SK-N-SH (cell line): ENCODE measurements around the gene NFASC. TPM values are rescaled to one million over a fixed set of nuclear protein-coding genes. Genes with fewer than 3 reads are reported as not detected.

Source experiments
- CTCF ChIA-PET: fragments of 300-600, 350-600 bp; formaldehyde crosslinking; extraction: SDS; loops from one replicate; lab custom pipeline; 2021; lab: Yijun Ruan, JAX
- POLR2A ChIA-PET: fragments of 350-600 bp; sonication (Branson Sonifier 250); formaldehyde crosslinking; extraction: SDS; loops from one replicate; lab custom pipeline; 2020; ENCODE audit warnings: antibody characterized with exemption, inconsistent platforms; lab: Yijun Ruan, JAX
- DNase-seq: peaks from one replicate; pipeline ENCODE4 v3.0.0; 2012
- H2AFZ ChIP-seq: fragments of 200-600 bp; sonication (generic); 2 replicates; pipeline ENCODE4 v1.8.1; 2016; ENCODE audit warnings: antibody characterized with exemption, mild to moderate bottlenecking, low read depth
- H3F3A ChIP-seq: fragments of 200-600 bp; sonication (generic); replicated peaks from 2 replicates; pipeline ENCODE3; 2016; ENCODE audit warnings: antibody characterized with exemption, mild to moderate bottlenecking; ENCODE audit not compliant: insufficient read depth
- H3K27ac ChIP-seq, 2 experiments: fragments of 200-500 bp in 1 of 2; fragments of 200-600 bp in 1 of 2; sonication (Bioruptor generic) in 1 of 2; sonication (generic), shearing (Covaris generic) in 1 of 2; 2 replicates each; pipeline versions ENCODE4 v1.5.1 to v1.6.1; 2014 to 2016; ENCODE audit warnings: low read depth in 2 of 2, inconsistent platforms in 1 of 2, low read length in 1 of 2, mild to moderate bottlenecking in 1 of 2, mixed read lengths in 1 of 2
- H3K27me3 ChIP-seq: fragments of 200-600 bp; sonication (generic), shearing (Covaris generic); 2 replicates; pipeline ENCODE4 v1.6.1; 2016; ENCODE audit warnings: mixed run types; ENCODE audit not compliant: insufficient read depth
- H3K36me3 ChIP-seq, 2 experiments: fragments of 200-500 bp in 1 of 2; fragments of 200-600 bp in 1 of 2; sonication (Bioruptor generic) in 1 of 2; sonication (generic) in 1 of 2; replicated peaks in 1 of 2; 2 replicates each; pipeline versions ENCODE3 to v1.5.1; 2014 to 2016; ENCODE audit warnings: low read length in 1 of 2, mild to moderate bottlenecking in 1 of 2; ENCODE audit not compliant: insufficient read depth in 2 of 2, control insufficient read depth in 1 of 2
- H3K4me1 ChIP-seq, 2 experiments: fragments of 200-500 bp in 1 of 2; fragments of 200-600 bp in 1 of 2; sonication (Bioruptor generic) in 1 of 2; sonication (generic), shearing (Covaris generic) in 1 of 2; 2 replicates each; pipeline versions ENCODE4 v1.5.1 to v1.6.1; 2014 to 2016; ENCODE audit warnings: low read depth in 1 of 2, low read length in 1 of 2, mixed run types in 1 of 2; ENCODE audit not compliant: insufficient read depth in 2 of 2, control insufficient read depth in 1 of 2
- H3K4me2 ChIP-seq: fragments of 200-600 bp; sonication (generic), shearing (Covaris generic); 2 replicates; pipeline ENCODE4 v1.6.1; 2017; ENCODE audit warnings: mixed run types
- H3K4me3 ChIP-seq, 2 experiments: fragments of 200-500 bp in 1 of 2; fragments of 200-600 bp in 1 of 2; sonication (Bioruptor generic) in 1 of 2; sonication (generic), shearing (Covaris generic) in 1 of 2; 2 replicates each; pipeline versions ENCODE4 v1.5.1 to v1.8.1; 2014 to 2016; ENCODE audit warnings: low read depth in 2 of 2, inconsistent platforms in 1 of 2, low read length in 1 of 2, mild to moderate bottlenecking in 1 of 2, mixed read lengths in 1 of 2, moderate library complexity in 1 of 2
- H3K79me2 ChIP-seq: fragments of 200-600 bp; sonication (generic); 2 replicates; pipeline ENCODE4 v1.8.1; 2017; ENCODE audit warnings: mild to moderate bottlenecking; ENCODE audit not compliant: insufficient read depth
- H3K9ac ChIP-seq: fragments of 200-600 bp; sonication (generic); 2 replicates; pipeline ENCODE4 v1.6.1; 2017; ENCODE audit warnings: mixed run types
- H3K9me2 ChIP-seq: fragments of 200-600 bp; sonication (generic); 2 replicates; pipeline ENCODE4 v1.6.1; 2017; ENCODE audit warnings: mixed run types
- H3K9me3 ChIP-seq: fragments of 200-600 bp; sonication (generic); 2 replicates; pipeline ENCODE4 v1.6.1; 2017; ENCODE audit warnings: mixed run types, mild to moderate bottlenecking, moderate library complexity
- H4K20me1 ChIP-seq: fragments of 200-600 bp; sonication (generic); 2 replicates; pipeline ENCODE4 v1.6.1; 2017; ENCODE audit warnings: mild to moderate bottlenecking, mixed run types; ENCODE audit not compliant: insufficient read depth
- RAD21 ChIP-seq: IDR thresholded peaks from 2 replicates; pipeline ENCODE4 v1.6.1; 2012; ENCODE audit warnings: mild to moderate bottlenecking, low read length
- TCF12 ChIP-seq: IDR thresholded peaks from 2 replicates; pipeline ENCODE4 v1.4.0; 2012
- WGBS: methylation state at CpG from one replicate; pipeline ENCODE4 v1.1.6; 2017; ENCODE audit warnings: low lambda C conversion rate; 5-methylcytosine and 5-hydroxymethylcytosine counted together
- polyA plus RNA-seq, 3 experiments: library from polyadenylated mRNA; depleted of rRNA; stranded (reverse); fragments of >200 nt; gene quantifications; 2 replicates each; pipeline ENCODE4 v1.2.3, GENCODE V29; 2012
- TF ChIP-seq, protein P1 (sequence below): IDR thresholded peaks from 2 replicates; pipeline ENCODE4 v1.4.0; 2012; ENCODE audit warnings: low read depth, borderline replicate concordance
- TF ChIP-seq, protein P2 (sequence below): fragments of 150-350 bp; IDR thresholded peaks from 2 replicates; pipeline ENCODE4 v1.6.1; 2017; ENCODE audit warnings: antibody characterized with exemption, low read length, low read depth, borderline replicate concordance

The NFASC gene
- polyA plus RNA-seq, 1 of the 3 experiments (the other 2 are of a cell fraction): 6.0 TPM

DNA sequence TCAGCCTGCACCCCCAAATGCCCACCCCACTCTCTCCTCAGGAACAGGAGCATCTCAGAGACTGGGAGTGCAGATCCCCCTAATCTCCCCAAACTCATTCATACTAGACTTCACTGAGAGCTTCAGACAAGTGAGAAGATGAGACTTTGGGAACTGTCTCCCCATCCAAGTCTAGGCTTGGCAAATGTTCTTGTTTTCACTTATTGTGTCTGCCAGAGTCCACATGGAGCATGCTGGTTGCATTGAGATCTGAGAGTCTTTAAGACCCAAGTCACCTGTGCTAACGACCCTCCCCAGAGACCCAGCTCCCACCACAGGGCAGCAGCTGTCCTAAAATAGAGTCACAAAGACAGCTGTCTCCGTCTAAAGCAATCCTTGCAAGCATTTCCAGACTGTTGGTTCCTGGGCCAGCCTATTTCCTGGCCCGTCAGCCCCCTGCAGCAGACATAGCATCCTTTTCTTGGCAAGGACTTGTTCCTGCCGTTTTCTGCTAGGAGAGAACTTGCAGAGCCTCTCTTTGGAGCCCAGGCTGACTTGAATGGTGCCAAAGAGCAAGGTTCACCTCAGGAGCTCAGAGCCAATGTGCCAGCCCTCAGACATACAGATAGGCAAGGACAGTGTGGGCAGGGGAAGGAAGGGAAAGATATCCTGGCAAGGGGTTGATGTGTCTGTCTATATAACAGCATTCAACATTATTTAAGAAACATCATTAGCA lies 170.5 kb downstream of the NFASC start:
- ChIA-PET POLR2A (interaction anchor here (1.6 kb wide), 1 partner anchor 11 kb away, joined by 3 read pairs; no protein-coding TSS in a partner anchor), CTCF (interaction anchor here (1.2 to 10.4 kb wide), 4 partner anchors 16 to 66 kb away, joined by 3 to 92 read pairs (median 10); no protein-coding TSS in a partner anchor)
- Histone ChIP-seq H4K20me1 (no peaks in the 10 kb centered on the region), H3K4me3 (no peak overlapping the region), H3K4me1 (peaks cover 0 to 7% of the 10 kb centered on the region in 2 experiments; a peak in 1 of 4 replicates), H3K79me2 (no peaks in the 10 kb centered on the region), H3K27me3 (peaks cover 48% of the 10 kb centered on the region), H3F3A (no peaks in the 10 kb centered on the region), H3K4me2 (no peak overlapping the region), H3K27ac (no peak overlapping the region), H3K9me2 (no peaks in the 10 kb centered on the region), H2AFZ (no peak overlapping the region), H3K9ac (no peak overlapping the region), H3K36me3 (no peaks in the 10 kb centered on the region), H3K9me3 (no peaks in the 10 kb centered on the region)
- no peak for DNase-seq
- WGBS: 28% methylated on average over 4 of the region's 4 CpGs
- no peak for TF ChIP-seq RAD21
- TF ChIP-seq TCF12: no peak

DNA sequence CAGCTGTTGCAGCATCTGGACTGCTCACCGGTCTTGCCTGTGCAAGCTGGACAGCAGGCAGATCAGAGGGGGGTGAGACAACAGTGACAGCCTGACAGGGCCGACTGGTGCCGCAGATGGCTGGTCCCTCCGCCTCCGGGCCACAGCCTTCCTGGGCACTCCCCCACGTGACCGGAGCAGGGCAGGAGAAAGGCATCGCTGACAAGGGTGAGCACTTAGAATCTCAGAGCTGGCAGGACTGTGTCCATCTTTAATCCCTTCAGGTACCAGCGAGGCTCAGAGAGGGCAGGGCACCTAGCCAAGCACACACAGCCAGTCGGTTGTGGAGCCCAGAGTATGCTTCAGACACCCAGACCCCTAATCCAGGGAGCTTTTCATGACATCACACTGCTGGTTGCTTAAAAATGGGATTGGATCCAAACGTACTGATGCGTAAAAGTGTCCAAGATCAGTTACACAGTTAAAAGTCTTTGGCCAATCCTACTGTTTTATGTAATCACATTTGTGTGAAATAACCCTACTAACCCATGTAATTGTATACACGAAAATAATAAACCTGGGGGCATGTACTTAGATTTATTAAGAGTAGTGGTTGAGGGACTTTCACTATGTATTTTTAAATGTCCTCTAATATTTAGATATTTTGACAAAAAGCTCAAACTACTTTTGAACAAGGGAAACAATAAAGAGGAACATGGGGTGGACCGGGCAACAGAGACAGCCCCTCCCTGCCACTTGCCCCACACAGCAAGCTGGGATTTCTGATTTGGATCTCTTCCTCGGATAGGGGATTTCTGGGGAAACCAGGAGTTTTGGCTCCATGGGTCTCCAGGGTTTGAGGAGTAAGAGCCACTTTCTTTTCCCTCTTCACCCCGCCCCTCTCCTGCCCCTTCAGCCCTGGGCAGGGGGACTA lies 171.6 kb downstream of the NFASC start:
- DNase-seq: peak; percentile 84
- Histone ChIP-seq H3K4me2 (0 out of 2 replicates have a peak overlapping the region, but pooled peaks have one; percentile 29), H4K20me1 (no peaks in the 10 kb centered on the region), H3K9me3 (no peaks in the 10 kb centered on the region), H3K79me2 (no peaks in the 10 kb centered on the region), H3K27me3 (peaks cover 58% of the 10 kb centered on the region), H2AFZ (no peak overlapping the region), H3K4me1 (peaks cover 0 to 7% of the 10 kb centered on the region in 2 experiments; a peak in 1 of 4 replicates), H3F3A (no peaks in the 10 kb centered on the region), H3K9ac (no peak overlapping the region), H3K4me3 (no peak overlapping the region; a peak in 1 of 4 replicates), H3K27ac (no peak overlapping the region)
- WGBS: 38% methylated on average over 11 of the region's 16 CpGs
- CTCF ChIA-PET: interaction anchor here (1.0 to 10.4 kb wide), 6 partner anchors 16 to 235 kb away, joined by 3 to 92 read pairs (median 4); no protein-coding TSS in a partner anchor
- POLR2A ChIA-PET: no interaction called here
- TF ChIP-seq, protein P1, sequence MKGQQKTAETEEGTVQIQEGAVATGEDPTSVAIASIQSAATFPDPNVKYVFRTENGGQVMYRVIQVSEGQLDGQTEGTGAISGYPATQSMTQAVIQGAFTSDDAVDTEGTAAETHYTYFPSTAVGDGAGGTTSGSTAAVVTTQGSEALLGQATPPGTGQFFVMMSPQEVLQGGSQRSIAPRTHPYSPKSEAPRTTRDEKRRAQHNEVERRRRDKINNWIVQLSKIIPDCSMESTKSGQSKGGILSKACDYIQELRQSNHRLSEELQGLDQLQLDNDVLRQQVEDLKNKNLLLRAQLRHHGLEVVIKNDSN: peak; percentile 39; the same call in 1 of the 2 replicates
- TF ChIP-seq, protein P2, sequence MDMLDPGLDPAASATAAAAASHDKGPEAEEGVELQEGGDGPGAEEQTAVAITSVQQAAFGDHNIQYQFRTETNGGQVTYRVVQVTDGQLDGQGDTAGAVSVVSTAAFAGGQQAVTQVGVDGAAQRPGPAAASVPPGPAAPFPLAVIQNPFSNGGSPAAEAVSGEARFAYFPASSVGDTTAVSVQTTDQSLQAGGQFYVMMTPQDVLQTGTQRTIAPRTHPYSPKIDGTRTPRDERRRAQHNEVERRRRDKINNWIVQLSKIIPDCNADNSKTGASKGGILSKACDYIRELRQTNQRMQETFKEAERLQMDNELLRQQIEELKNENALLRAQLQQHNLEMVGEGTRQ: no peak
- TF ChIP-seq, all 33 proteins: peak for 1
- H3K36me3 ChIP-seq: no peaks in the 10 kb centered on the region
- H3K9me2 ChIP-seq: no peaks in the 10 kb centered on the region
